ENCODE measurements around the gene FOXL2. TPM values are rescaled to one million over a fixed set of nuclear protein-coding genes. Genes with fewer than 3 reads are reported as not detected.

Gene FOXL2
- total and polyA plus RNA-seq, 10 donors: not detected

GRCh38 chr3:138940446-138940845, 6.5 kb downstream of the FOXL2 start:
- Histone ChIP-seq H3K27me3 (replicated peaks in 1 of 7) (peaks cover 36 to 100% (median 100%) of the 10 kb centered on the region in 7 donors), H3K27ac (no peak overlapping the region), H3K4me3 (no peak overlapping the region), H3K36me3 (no peaks in the 10 kb centered on the region), H3K4me1 (peaks cover 45 to 73% (median 63%) of the 10 kb centered on the region in 6 donors), H3K9me3 (no peaks in the 10 kb centered on the region)
- DNase-seq: no peak
- intact Hi-C loops (cut with DNase I; ENCODE audit: low total_unique reads): no loop called here
- WGBS, 5 donors: 48 to 63% (median 61%) methylated on average over 6 of the region's 6 CpGs
- no peak for TF ChIP-seq POLR2A (IDR thresholded peaks at IDR 0.05)
- no peak for TF ChIP-seq CTCF (IDR thresholded peaks at IDR 0.05 in 8 of 11, conservative IDR thresholded peaks at IDR 0.05 in 3 of 11)
- no peak for TF ChIP-seq POLR2AphosphoS5 (IDR thresholded peaks at IDR 0.05)

- TF ChIP-seq CTCF (IDR thresholded peaks at IDR 0.05 in 8 of 11, conservative IDR thresholded peaks at IDR 0.05 in 3 of 11) (no peak), POLR2AphosphoS5 (IDR thresholded peaks at IDR 0.05) (peak in 1 of 3 donors; percentile 58)
- H3K9me3 ChIP-seq: no peaks in the 10 kb centered on the region
- no peaks in the 10 kb centered on the region for H3K36me3 ChIP-seq
- no peak overlapping the region for H3K27ac ChIP-seq
- peak overlapping the region in 2 of 8 donors; percentile 10 to 40 for H3K4me3 ChIP-seq
- 2 to 5% (median 5%) methylated on average over 50 to 52 of the region's 52 CpGs for WGBS, 5 donors
- H3K4me1 ChIP-seq: peaks cover 38 to 66% (median 56%) of the 10 kb centered on the region in 6 donors
- intact Hi-C loops (cut with DNase I; ENCODE audit: low total_unique reads): no loop called here
- DNase-seq: no peak
- peaks cover 30 to 100% (median 94%) of the 10 kb centered on the region in 7 donors for H3K27me3 ChIP-seq (replicated peaks in 1 of 7)
Observed at GRCh38 chr3:138939561-138940241, 7.2 kb downstream of the FOXL2 start.

DNA sequence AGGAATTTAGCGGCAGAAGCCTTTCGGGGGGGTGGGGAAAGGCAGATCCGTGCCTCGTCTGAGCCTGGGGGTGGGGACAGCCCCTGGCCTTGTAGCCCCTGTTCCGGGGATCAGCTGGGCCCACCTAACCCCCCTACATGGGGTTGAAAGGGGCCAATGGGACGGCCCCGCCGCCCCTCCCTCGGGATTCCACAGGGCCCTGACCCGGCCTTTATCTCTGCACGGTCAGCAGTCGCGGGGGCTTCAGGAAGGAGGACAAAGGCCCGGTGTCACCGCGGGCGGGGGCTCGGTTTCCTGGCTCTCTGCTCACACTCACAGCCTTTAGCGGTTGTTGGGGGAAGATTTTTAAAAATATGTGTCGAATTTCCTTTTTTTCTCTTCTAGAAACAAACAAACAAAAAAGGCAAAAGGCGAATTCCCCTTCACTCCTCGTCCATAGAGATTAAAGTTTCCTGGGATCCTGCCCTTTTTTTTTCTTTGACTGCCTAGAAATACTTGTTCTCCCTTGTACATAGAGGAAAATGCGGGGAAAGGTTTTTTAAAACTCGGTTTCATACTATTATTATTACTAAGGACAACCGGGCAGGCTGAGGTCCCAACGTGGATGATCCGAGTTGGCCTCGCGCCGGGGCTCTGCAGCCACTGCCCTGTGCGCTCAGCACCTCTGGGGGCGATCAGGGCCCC, 7.9 kb downstream of the FOXL2 start:
- intact Hi-C loops (cut with DNase I; ENCODE audit: low total_unique reads): no loop called here
- no peak for DNase-seq
- Histone ChIP-seq H3K4me1 (peaks cover 36 to 59% (median 49%) of the 10 kb centered on the region in 6 donors), H3K36me3 (no peaks in the 10 kb centered on the region), H3K9me3 (no peaks in the 10 kb centered on the region), H3K27me3 (replicated peaks in 1 of 7) (peaks cover 30 to 100% (median 88%) of the 10 kb centered on the region in 7 donors), H3K27ac (no peak overlapping the region), H3K4me3 (peak overlapping the region in 2 of 8 donors; percentile 10 to 65)
- TF ChIP-seq POLR2AphosphoS5 (IDR thresholded peaks at IDR 0.05): no peak
- no peak for TF ChIP-seq POLR2A (IDR thresholded peaks at IDR 0.05)
- no peak for TF ChIP-seq CTCF (IDR thresholded peaks at IDR 0.05 in 8 of 11, conservative IDR thresholded peaks at IDR 0.05 in 3 of 11)
- 3 to 6% (median 3%) methylated on average over 27 to 32 of the region's 32 CpGs for WGBS, 5 donors

Data from spleen (tissue), 11 donors.